8988T (cell line): ENCODE results near the gene FCGR3A.

Experiments used
- DNase-seq: peaks from one replicate; pipeline ENCODE4 v3.0.0; 2011

Gene FCGR3A

GRCh38 chr1:161499099-161500039 is 50.2 kb downstream of the FCGR3A start:
- DNase-seq, result no peak

GRCh38 chr1:161498646-161499045 is 51.0 kb downstream of the FCGR3A start:
- DNase-seq, result no peak

GRCh38 chr1:161497961-161498360 is 51.7 kb downstream of the FCGR3A start:
- DNase-seq, result no peak

- DNase-seq, result no peak
Measured at GRCh38 chr1:161495490-161495889, 54.1 kb downstream of the FCGR3A start.

- no peak for DNase-seq
Measured at GRCh38 chr1:161494091-161494735, 55.4 kb downstream of the FCGR3A start.

GRCh38 chr1:161492827-161493226 is 56.8 kb downstream of the FCGR3A start:
- no peak for DNase-seq
